Neural crest cell (in vitro differentiated cells): ENCODE results near the gene BCL11B. TPM values are rescaled to one million over a fixed set of nuclear protein-coding genes. Genes with fewer than 3 reads are reported as not detected.
A peak's percentile ranks its signal among the peaks of the same experiment; 100 is the strongest.

Source experiments
- DNase-seq: peaks from one replicate; pipeline ENCODE4 v3.0.0; 2021; ENCODE audit warnings: low read depth, mixed read lengths, low spot score
- H3K27ac Mint-ChIP-seq: one replicate; pipeline ENCODE4 v1.8.0; 2021; ENCODE audit warnings: mild to moderate bottlenecking, mixed read lengths; ENCODE audit not compliant: unreplicated experiment
- H3K27me3 Mint-ChIP-seq: 2 replicates; pipeline ENCODE4 v1.8.0; 2021; ENCODE audit warnings: low read depth, mild to moderate bottlenecking, mixed read lengths
- H3K36me3 Mint-ChIP-seq: 2 replicates; pipeline ENCODE4 v1.8.0; 2021; ENCODE audit warnings: low read depth, mild to moderate bottlenecking, mixed read lengths
- H3K4me1 Mint-ChIP-seq: 2 replicates; pipeline ENCODE4 v1.8.0; 2021; ENCODE audit warnings: mixed read lengths
- H3K4me3 Mint-ChIP-seq: one replicate; pipeline ENCODE4 v1.8.0; 2021; ENCODE audit warnings: mild to moderate bottlenecking, mixed read lengths
- H3K9me3 Mint-ChIP-seq: 2 replicates; pipeline ENCODE4 v1.8.0; 2021; ENCODE audit warnings: mixed read lengths
- CTCF ChIP-seq: fragments of 200-600 bp; sonication (generic); conservative IDR thresholded peaks from 2 replicates; pipeline ENCODE4 v1.5.0; 2021; ENCODE audit warnings: antibody characterized with exemption, mild to moderate bottlenecking
- total RNA-seq: library from RNA; stranded (reverse); gene quantifications from 2 replicates; pipeline ENCODE4 v1.2.1, GENCODE V29; 2021

The BCL11B gene
- total RNA-seq, 1 donor from 2014 or later, result 0.28 TPM

GRCh38 chr14:99158150-99158549 is 113.8 kb downstream of the BCL11B start:
- no peak for DNase-seq
- H3K9me3 Mint-ChIP-seq, result no peaks in the 10 kb centered on the region
- H3K4me1 Mint-ChIP-seq, result no peaks in the 10 kb centered on the region
- no peak overlapping the region for H3K4me3 Mint-ChIP-seq
- TF ChIP-seq CTCF, result no peak
- no peaks in the 10 kb centered on the region for H3K27me3 Mint-ChIP-seq
- H3K36me3 Mint-ChIP-seq, result no peaks in the 10 kb centered on the region
- H3K27ac Mint-ChIP-seq, result peak overlapping the region; percentile 57

GRCh38 chr14:99157676-99158075 is 114.3 kb downstream of the BCL11B start:
- Mint-ChIP-seq H3K4me1 (no peaks in the 10 kb centered on the region), H3K36me3 (no peaks in the 10 kb centered on the region), H3K27ac (no peak overlapping the region), H3K9me3 (no peaks in the 10 kb centered on the region), H3K27me3 (no peaks in the 10 kb centered on the region), H3K4me3 (no peak overlapping the region)
- no peak for TF ChIP-seq CTCF
- no peak for DNase-seq

GRCh38 chr14:99157246-99157645 is 114.8 kb downstream of the BCL11B start:
- Mint-ChIP-seq H3K9me3 (no peaks in the 10 kb centered on the region), H3K4me1 (no peaks in the 10 kb centered on the region)

GRCh38 chr14:99156814-99157213 is 115.2 kb downstream of the BCL11B start:
- Mint-ChIP-seq H3K4me3 (no peak overlapping the region), H3K9me3 (no peaks in the 10 kb centered on the region), H3K27me3 (no peaks in the 10 kb centered on the region), H3K36me3 (no peaks in the 10 kb centered on the region), H3K4me1 (no peaks in the 10 kb centered on the region), H3K27ac (no peak overlapping the region)
- no peak for TF ChIP-seq CTCF
- no peak for DNase-seq

More at GRCh38 chr14:99157246-99157645, 114.8 kb downstream of the BCL11B start:
- H3K4me3 Mint-ChIP-seq, result no peak overlapping the region
- no peaks in the 10 kb centered on the region for H3K36me3 Mint-ChIP-seq
- no peaks in the 10 kb centered on the region for H3K27me3 Mint-ChIP-seq
- TF ChIP-seq CTCF, result no peak
- no peak for DNase-seq
- no peak overlapping the region for H3K27ac Mint-ChIP-seq

- TF ChIP-seq CTCF, result no peak
- DNase-seq, result no peak
- no peaks in the 10 kb centered on the region for H3K36me3 Mint-ChIP-seq
- H3K27me3 Mint-ChIP-seq, result peaks cover 5% of the 10 kb centered on the region
- H3K4me1 Mint-ChIP-seq, result no peaks in the 10 kb centered on the region
- no peak overlapping the region for H3K4me3 Mint-ChIP-seq
- H3K27ac Mint-ChIP-seq, result no peak overlapping the region
- no peaks in the 10 kb centered on the region for H3K9me3 Mint-ChIP-seq
Observed at GRCh38 chr14:99156090-99156425, 115.9 kb downstream of the BCL11B start.
